Gastrocnemius medialis (tissue), 4 donors: ENCODE results near the gene AFF3.

Experiments
- CTCF ChIP-seq, 5 experiments: fragments of 450-650 bp in 3 of 5; fragments of 200-600 bp in 2 of 5; sonication (generic) in 2 of 5; IDR thresholded peaks in 4 of 5; conservative IDR thresholded peaks in 1 of 5; 1 replicate in 4 of 5; 2 replicates in 1 of 5; pipeline ENCODE4 v1.5.1; 2016 to 2019; ENCODE audit warnings: antibody characterized with exemption in 5 of 5, mild to moderate bottlenecking in 3 of 5, moderate library complexity in 3 of 5
- POLR2A ChIP-seq, 2 donors: fragments of 450-650 bp; IDR thresholded peaks; one replicate each; pipeline ENCODE4 v1.6.1; 2017; ENCODE audit warnings: antibody characterized with exemption in 2 of 2, mild to moderate bottlenecking in 2 of 2, moderate library complexity in 2 of 2

DNA sequence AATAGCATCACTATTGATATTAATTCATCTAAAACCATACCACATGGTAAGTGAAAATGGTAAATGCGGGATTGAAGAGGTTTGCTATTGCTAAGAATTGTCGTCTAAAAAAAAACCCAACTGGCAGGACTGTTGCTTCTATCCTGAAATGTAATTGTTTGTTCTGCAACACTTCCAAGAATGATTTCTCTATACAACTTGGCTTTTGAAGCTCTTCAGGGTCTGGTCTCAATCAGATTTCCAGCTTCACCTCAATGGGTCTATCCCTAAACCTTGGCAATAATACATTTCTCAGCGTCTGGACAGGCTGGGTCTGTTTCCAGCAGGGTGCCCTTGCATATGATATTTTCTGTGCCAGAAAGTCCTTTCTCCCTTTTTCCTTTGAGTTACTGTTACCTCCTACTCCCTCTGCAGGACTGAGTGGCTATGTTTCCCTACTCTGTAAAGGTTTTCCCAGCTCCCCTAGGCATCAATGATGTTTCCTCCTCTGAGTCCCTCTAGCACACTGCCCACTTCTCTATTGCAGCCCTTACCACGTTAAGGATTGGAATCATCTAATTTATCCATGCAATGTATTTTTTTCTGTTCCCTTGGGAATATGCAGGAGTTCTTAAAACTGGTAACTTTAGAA, 534.4 kb downstream of the AFF3 start:
- TF ChIP-seq CTCF (IDR thresholded peaks at IDR 0.05 in 4 of 5, conservative IDR thresholded peaks at IDR 0.05 in 1 of 5), result no peak
- no peak for TF ChIP-seq POLR2A (IDR thresholded peaks at IDR 0.05)
